Omental fat pad (tissue), 4 donors: ENCODE results near the gene CYP2A7. TPM values are rescaled to one million over a fixed set of nuclear protein-coding genes. Genes with fewer than 3 reads are reported as not detected.
"Not testable (repeated sequence)": the region's sequence is repeated elsewhere in the genome, so short reads cannot be mapped to it uniquely, and the experiment has no call there.

ENCODE experiments used
- ATAC-seq: fragments of 150-250 bp; one replicate; pipeline ENCODE4 v1.9.1; 2016; ENCODE audit warnings: mild to moderate bottlenecking, moderate library complexity; ENCODE audit not compliant: low FRiP score
- DNase-seq: peaks from one replicate; pipeline ENCODE4 v3.0.0-alpha.2; 2019; ENCODE audit warnings: low spot score
- CTCF ChIP-seq, 3 donors: fragments of 450-650 bp; IDR thresholded peaks; one replicate each; pipeline ENCODE4 v1.5.1; 2016 to 2017; ENCODE audit warnings: antibody characterized with exemption in 3 of 3, mild to moderate bottlenecking in 3 of 3, moderate library complexity in 2 of 3
- total RNA-seq, 4 donors: library from RNA; depleted of rRNA; stranded (reverse); fragments of >200 nt; gene quantifications; one replicate each; pipeline ENCODE4 v1.1.0, GENCODE V29; 2016

The CYP2A7 gene
- total RNA-seq, 4 donors from 2014 or later = not detected

- no peak for TF ChIP-seq CTCF (IDR thresholded peaks at IDR 0.05)
- no peak for ATAC-seq
- DNase-seq = no peak
Measured at GRCh38 chr19:40896418-40896796, 14.4 kb upstream of the CYP2A7 start.

- DNase-seq (no peak), ATAC-seq (no peak)
- no peak for TF ChIP-seq CTCF (IDR thresholded peaks at IDR 0.05)
Measured at GRCh38 chr19:40893112-40893511, 11.1 kb upstream of the CYP2A7 start.

GRCh38 chr19:40889366-40889765 is 7.3 kb upstream of the CYP2A7 start:
- TF ChIP-seq CTCF (IDR thresholded peaks at IDR 0.05) = no peak
- ATAC-seq (no peak), DNase-seq (no peak)

GRCh38 chr19:40888191-40888590 is 6.2 kb upstream of the CYP2A7 start:
- ATAC-seq (no peak), DNase-seq (no peak)
- no peak for TF ChIP-seq CTCF (IDR thresholded peaks at IDR 0.05)

- not testable (repeated sequence) for ATAC-seq, DNase-seq
Measured at GRCh38 chr19:40884187-40884931, 2.3 kb upstream of the CYP2A7 start.

- not testable (repeated sequence) for ATAC-seq, DNase-seq
Measured at GRCh38 chr19:40879349-40879748, 2.7 kb downstream of the CYP2A7 start.

GRCh38 chr19:40875526-40875951 is 6.5 kb downstream of the CYP2A7 start:
- ATAC-seq, DNase-seq: not testable (repeated sequence)

GRCh38 chr19:40874874-40875273 is 7.2 kb downstream of the CYP2A7 start:
- not testable (repeated sequence) for ATAC-seq, DNase-seq

GRCh38 chr19:40873873-40874272 is 8.2 kb downstream of the CYP2A7 start:
- DNase-seq, ATAC-seq: not testable (repeated sequence)

- no peak for TF ChIP-seq CTCF (IDR thresholded peaks at IDR 0.05)
- ATAC-seq = no peak
- no peak for DNase-seq
Measured at GRCh38 chr19:40872209-40872608, 9.8 kb downstream of the CYP2A7 start.
